Pancreas (tissue), 10 donors: ENCODE results near the gene RANBP10. TPM values are rescaled to one million over a fixed set of nuclear protein-coding genes. Genes with fewer than 3 reads are reported as not detected.
"Not testable (repeated sequence)": the region's sequence is repeated elsewhere in the genome, so short reads cannot be mapped to it uniquely, and the experiment has no call there.

Experiments
- ATAC-seq, 4 donors: fragments of 200-7000 bp; cut with Tn5 transposase; one replicate each; pipeline versions ENCODE4 v1.8.0 to v1.9.1; 2020; ENCODE audit warnings: mild to moderate bottlenecking in 4 of 4, moderate library complexity in 4 of 4
- DNase-seq, 6 donors: peaks; one replicate each; pipeline ENCODE4 v3.0.0-alpha.2; 2020
- FAIRE-seq: peaks from 2 replicates; lab custom pipeline; 2012; peaks lifted over from hg19 to GRCh38; lab: Jason Lieb, UNC
- H3K27ac ChIP-seq, 4 donors: fragments of 200-600 bp; sonication (generic); 1 replicate in 3 of 4; 2 replicates in 1 of 4; pipeline versions ENCODE4 v1.5.0 to v1.8.0; 2020
- H3K27me3 ChIP-seq, 4 donors: fragments of 200-600 bp; one replicate each; pipeline ENCODE4 v1.8.0; 2021
- H3K36me3 ChIP-seq, 3 donors: fragments of 200-600 bp; sonication (generic) in 1 of 3; one replicate each; pipeline versions ENCODE4 v1.5.0 to v1.8.0; 2020 to 2021
- H3K4me1 ChIP-seq, 3 donors: fragments of 200-600 bp; one replicate each; pipeline ENCODE4 v1.8.0; 2021
- H3K4me3 ChIP-seq, 4 donors: fragments of 200-600 bp; sonication (generic) in 2 of 4; one replicate each; pipeline versions ENCODE4 v1.5.0 to v1.8.0; 2020 to 2021
- H3K9me3 ChIP-seq, 4 donors: fragments of 200-600 bp; one replicate each; pipeline ENCODE4 v1.8.0; 2021
- WGBS, 2 donors: extraction: QIAGEN DNeasy Blood & Tissue Kit; methylation state at CpG; one replicate each; pipeline ENCODE4 v1.1.7; 2013; 5-methylcytosine and 5-hydroxymethylcytosine counted together
- intact Hi-C, 3 donors: fragments of 100-400 bp; cut with DNase I; formaldehyde crosslinking; loops; one replicate each; pipeline versions ENCODE4 v1.11.1 to v1.14.2; 2022
- polyA plus RNA-seq, 2 donors: library from polyadenylated mRNA; stranded (reverse); fragments of 200-250 nt; gene quantifications; one replicate each; pipeline ENCODE4 v1.2.3, GENCODE V29; 2013
- total RNA-seq, 6 donors: library from RNA; stranded (reverse); fragmentation: NEBNext Ultra II Directional in 4 of 6; extraction: Animal tissue kit (Norgen Biotek cat#: 25700) in 4 of 6; gene quantifications; one replicate each; pipeline versions ENCODE4 v1.2.1 to v1.2.4, GENCODE V29; 2021 to 2023
- TF ChIP-seq, protein P1 (sequence below), 4 donors: fragments of 200-600 bp; sonication (generic) in 3 of 4; IDR thresholded peaks; one replicate each; pipeline versions ENCODE4 v1.5.0 to v1.8.0; 2021; ENCODE audit warnings: antibody characterized with exemption in 4 of 4
- donor health status: healthy with polysubstance abuse.
- donor health status: DM: no; HTN: no; CAD: no; lungs with moderate emphysema.
- donor health status: DM: no; HTN: no; CAD: no.
- donor health status: control.
- donor health status: control.
- donor health status: Bipolar disorder and iron deficiency.
- donor health status: DM: yes; HTN: yes; CAD: no.
- donor health status: DM: no; HTN: no; CAD: no.
- donor health status: DM: no; HTN: no; CAD: no.
- donor health status: DM: yes; HTN: yes; CAD: no.

RANBP10 gene
- total and polyA plus RNA-seq, 8 donors: 8.7 to 15.4 (median 11.6) TPM

DNA sequence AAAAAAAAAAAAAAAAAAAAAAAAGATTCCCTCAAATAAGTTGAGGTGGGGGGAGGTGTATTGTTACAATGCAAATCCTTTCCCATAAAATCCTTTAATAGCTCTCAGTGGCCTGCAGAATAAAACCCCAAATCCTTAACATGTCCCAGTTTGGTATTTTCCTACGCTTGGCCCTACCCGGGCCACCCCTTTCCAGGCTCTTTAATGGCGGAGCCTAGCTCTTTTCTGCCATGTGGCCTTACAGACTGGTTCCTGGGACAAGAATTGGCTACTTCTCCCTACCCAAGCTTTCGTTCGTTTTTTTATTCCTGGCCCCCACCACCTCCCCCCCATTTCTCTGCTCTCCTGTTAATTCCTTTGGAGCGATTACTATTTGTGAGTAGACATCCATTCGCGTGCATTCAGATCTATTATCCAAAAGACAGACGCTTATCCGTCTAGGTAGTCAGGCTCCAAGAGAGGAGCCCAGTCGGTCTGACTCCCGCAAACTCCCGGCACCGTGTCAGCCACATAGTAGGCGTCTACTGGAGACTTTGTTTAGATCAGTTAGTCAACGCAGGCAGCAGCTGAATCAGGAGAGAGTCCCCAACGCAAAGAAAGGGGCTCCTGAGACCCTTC, 34.9 kb upstream of the RANBP10 start:
- TF ChIP-seq, protein P1, sequence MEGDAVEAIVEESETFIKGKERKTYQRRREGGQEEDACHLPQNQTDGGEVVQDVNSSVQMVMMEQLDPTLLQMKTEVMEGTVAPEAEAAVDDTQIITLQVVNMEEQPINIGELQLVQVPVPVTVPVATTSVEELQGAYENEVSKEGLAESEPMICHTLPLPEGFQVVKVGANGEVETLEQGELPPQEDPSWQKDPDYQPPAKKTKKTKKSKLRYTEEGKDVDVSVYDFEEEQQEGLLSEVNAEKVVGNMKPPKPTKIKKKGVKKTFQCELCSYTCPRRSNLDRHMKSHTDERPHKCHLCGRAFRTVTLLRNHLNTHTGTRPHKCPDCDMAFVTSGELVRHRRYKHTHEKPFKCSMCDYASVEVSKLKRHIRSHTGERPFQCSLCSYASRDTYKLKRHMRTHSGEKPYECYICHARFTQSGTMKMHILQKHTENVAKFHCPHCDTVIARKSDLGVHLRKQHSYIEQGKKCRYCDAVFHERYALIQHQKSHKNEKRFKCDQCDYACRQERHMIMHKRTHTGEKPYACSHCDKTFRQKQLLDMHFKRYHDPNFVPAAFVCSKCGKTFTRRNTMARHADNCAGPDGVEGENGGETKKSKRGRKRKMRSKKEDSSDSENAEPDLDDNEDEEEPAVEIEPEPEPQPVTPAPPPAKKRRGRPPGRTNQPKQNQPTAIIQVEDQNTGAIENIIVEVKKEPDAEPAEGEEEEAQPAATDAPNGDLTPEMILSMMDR (IDR thresholded peaks at IDR 0.05): no peak
- ATAC-seq: no peak
- intact Hi-C loops: no loop called here
- no peak for DNase-seq
- FAIRE-seq: no peak
- H3K4me3 ChIP-seq: peak overlapping the region in 3 of 4 donors; percentile 53 to 76 (median 65)
- no peaks in the 10 kb centered on the region for H3K36me3 ChIP-seq
- H3K9me3 ChIP-seq: no peaks in the 10 kb centered on the region
- peaks cover 8 to 26% (median 19%) of the 10 kb centered on the region in 3 donors for H3K4me1 ChIP-seq
- 38 to 42% methylated on average over 17 of the region's 17 CpGs for WGBS, 2 donors
- H3K27me3 ChIP-seq: no peaks in the 10 kb centered on the region
- peak overlapping the region; percentile 82 to 100 (median 98) for H3K27ac ChIP-seq

GRCh38 chr16:67837811-67838210, 31.5 kb upstream of the RANBP10 start:
- no peak for FAIRE-seq
- Histone ChIP-seq H3K36me3 (no peaks in the 10 kb centered on the region), H3K27me3 (no peaks in the 10 kb centered on the region), H3K4me1 (peaks cover 0 to 6% (median 2%) of the 10 kb centered on the region in 3 donors), H3K4me3 (no peak overlapping the region), H3K27ac (no peak overlapping the region), H3K9me3 (no peaks in the 10 kb centered on the region)
- ATAC-seq: no peak
- TF ChIP-seq, protein P1 (IDR thresholded peaks at IDR 0.05): no peak
- no peak for DNase-seq
- WGBS, 2 donors: 81 to 89% methylated on average over 2 of the region's 2 CpGs
- intact Hi-C loops: no loop called here

- WGBS, 2 donors: 79 to 88% methylated on average over 10 of the region's 10 CpGs
- H3K27me3 ChIP-seq, H3K9me3 ChIP-seq, H3K36me3 ChIP-seq, FAIRE-seq, ATAC-seq, intact Hi-C loops, DNase-seq, H3K4me3 ChIP-seq, H3K4me1 ChIP-seq, H3K27ac ChIP-seq: not testable (repeated sequence)
These were observed 30.8 kb upstream of the RANBP10 start for GRCh38 chr16:67837190-67837589.

- Histone ChIP-seq H3K27me3 (no peaks in the 10 kb centered on the region), H3K27ac (no peak overlapping the region), H3K4me3 (peak overlapping the region in 3 of 4 donors; percentile 65 to 74 (median 69)), H3K4me1 (peaks cover 0 to 7% (median 5%) of the 10 kb centered on the region in 3 donors), H3K9me3 (no peaks in the 10 kb centered on the region), H3K36me3 (peaks cover 0 to 20% (median 7%) of the 10 kb centered on the region in 3 donors)
- FAIRE-seq (no peak), DNase-seq (no peak), ATAC-seq (no peak)
- intact Hi-C loops: no loop called here
- 68 to 83% methylated on average over 10 of the region's 10 CpGs for WGBS, 2 donors
- TF ChIP-seq, protein P1 (IDR thresholded peaks at IDR 0.05): no peak
These were observed 27.9 kb upstream of the RANBP10 start for GRCh38 chr16:67834242-67834614.

DNA sequence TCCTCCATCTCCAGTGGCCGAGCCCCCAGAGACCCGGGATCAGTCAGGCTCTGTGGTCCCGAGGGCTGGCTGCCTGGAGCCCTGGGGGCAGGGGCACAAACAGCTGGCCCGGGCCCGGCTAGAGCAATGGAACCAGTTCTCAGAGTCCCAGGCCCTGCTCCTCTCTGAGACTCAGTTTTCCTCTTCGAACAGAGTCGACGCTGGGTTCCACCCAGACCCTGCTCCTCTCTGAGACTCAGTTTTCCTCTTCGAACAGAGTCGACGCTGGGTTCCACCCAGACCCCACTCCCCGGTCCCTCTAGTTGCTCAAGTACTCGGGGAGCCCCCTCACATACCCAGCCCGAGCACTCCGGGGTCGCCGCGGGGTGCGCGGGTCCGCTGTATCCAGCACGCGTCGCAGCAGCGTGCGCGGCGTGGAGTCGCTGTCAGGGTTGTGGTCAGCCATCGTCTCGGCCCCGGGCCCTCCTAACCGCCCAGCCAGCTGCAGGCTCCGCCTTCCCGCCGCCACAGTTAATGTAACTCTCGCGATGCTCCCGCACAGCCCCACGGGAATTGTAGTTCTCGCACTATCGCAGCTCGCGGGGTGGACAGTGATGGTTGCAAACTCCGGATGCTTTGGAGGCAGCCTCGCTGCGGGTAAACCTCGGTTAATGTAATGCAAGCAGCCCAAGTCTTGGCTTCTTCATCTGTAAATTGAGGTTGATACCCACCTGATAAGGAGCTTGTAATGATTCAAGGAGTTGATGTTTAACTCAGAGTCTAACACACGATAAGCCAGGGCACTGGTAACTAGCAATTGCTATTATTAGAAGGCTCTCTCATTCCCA, 27.3 kb upstream of the RANBP10 start:
- Histone ChIP-seq H3K36me3 (peaks cover 0 to 20% (median 12%) of the 10 kb centered on the region in 3 donors), H3K9me3 (no peaks in the 10 kb centered on the region), H3K4me1 (peaks cover 0 to 7% (median 5%) of the 10 kb centered on the region in 3 donors), H3K27ac (no peak overlapping the region), H3K4me3 (peak overlapping the region; percentile 65 to 74 (median 70)), H3K27me3 (no peaks in the 10 kb centered on the region)
- 0 to 1% methylated on average over 48 to 49 of the region's 49 CpGs for WGBS, 2 donors
- TF ChIP-seq, protein P1 (IDR thresholded peaks at IDR 0.05): no peak
- no peak for FAIRE-seq
- peak; percentile 85 to 95 (median 92) for DNase-seq
- intact Hi-C loops: no loop called here
- peak; percentile 99 to 100 (median 100) for ATAC-seq
